HG03103 (cell line): Measurements from ENCODE around the gene CACNG4.

ENCODE experiments used
- ATAC-seq: cut with Tn5 transposase; IDR thresholded peaks from one replicate; pipeline ENCODE4 v1.9.1; 2021; ENCODE audit warnings: low read depth; ENCODE audit not compliant: unreplicated experiment

CACNG4 gene

GRCh38 chr17:67015001-67015400 is 50.5 kb downstream of the CACNG4 start:
- no peak for ATAC-seq

- no peak for ATAC-seq
Observed at GRCh38 chr17:67016039-67016762, 51.7 kb downstream of the CACNG4 start.

GRCh38 chr17:67017910-67018309 is 53.4 kb downstream of the CACNG4 start:
- ATAC-seq = no peak

GRCh38 chr17:67018471-67019434 is 54.2 kb downstream of the CACNG4 start:
- no peak for ATAC-seq

- no peak for ATAC-seq
Observed at GRCh38 chr17:67019809-67020208, 55.3 kb downstream of the CACNG4 start.

- no peak for ATAC-seq
Observed at GRCh38 chr17:67020293-67020766, 55.8 kb downstream of the CACNG4 start.

- no peak for ATAC-seq
Observed at GRCh38 chr17:67021196-67021595, 56.7 kb downstream of the CACNG4 start.

- ATAC-seq = no peak
Observed at GRCh38 chr17:67021743-67022450, 57.4 kb downstream of the CACNG4 start.

GRCh38 chr17:67022451-67022810 is 57.9 kb downstream of the CACNG4 start:
- ATAC-seq = no peak

GRCh38 chr17:67024736-67025135 is 60.2 kb downstream of the CACNG4 start:
- ATAC-seq = no peak

GRCh38 chr17:67025216-67025792 is 60.8 kb downstream of the CACNG4 start:
- no peak for ATAC-seq

GRCh38 chr17:67026341-67026740 is 61.8 kb downstream of the CACNG4 start:
- no peak for ATAC-seq

GRCh38 chr17:67027031-67027628 is 62.6 kb downstream of the CACNG4 start:
- ATAC-seq = no peak

- ATAC-seq = no peak
Observed at GRCh38 chr17:67030641-67031040, 66.1 kb downstream of the CACNG4 start.

GRCh38 chr17:67032382-67032781 is 67.9 kb downstream of the CACNG4 start:
- no peak for ATAC-seq

GRCh38 chr17:67032985-67033384 is 68.5 kb downstream of the CACNG4 start:
- no peak for ATAC-seq

GRCh38 chr17:67033613-67034012 is 69.1 kb downstream of the CACNG4 start:
- no peak for ATAC-seq

- ATAC-seq = no peak
Observed at GRCh38 chr17:67035131-67036083, 70.9 kb downstream of the CACNG4 start.

- ATAC-seq = no peak
Observed at GRCh38 chr17:67038861-67039365, 74.4 kb downstream of the CACNG4 start.
